Endothelial cell of umbilical vein (primary cell): ENCODE data around the gene GGA1. TPM values are rescaled to one million over a fixed set of nuclear protein-coding genes. Genes with fewer than 3 reads are reported as not detected.

Source experiments
- BruUV-seq: library from RNA; stranded (reverse); fragments of 400-500 nt; replicated peaks from 2 replicates; lab custom pipeline; 2021; lab: Mats Ljungman, UMichigan
- CTCF ChIA-PET: fragments of 300-600, 350-600 bp; sonication (Branson Sonifier 250); formaldehyde crosslinking; loops from one replicate; lab custom pipeline; 2021; ENCODE audit warnings: antibody characterized with exemption, inconsistent platforms; lab: Charles Lee
- POLR2A ChIA-PET: fragments of 300-600, 350-600 bp; sonication (Branson Sonifier 250); formaldehyde crosslinking; loops from one replicate; lab custom pipeline; 2021; ENCODE audit warnings: antibody characterized with exemption, inconsistent platforms; lab: Charles Lee
- DNase-seq: peaks from one replicate; pipeline ENCODE4 v3.0.0-alpha.2; 2011; ENCODE audit warnings: low read depth, low spot score
- FAIRE-seq: peaks from 2 replicates; lab custom pipeline; 2011; peaks lifted over from hg19 to GRCh38; lab: Jason Lieb, UNC
- H2AFZ ChIP-seq: 2 replicates; pipeline ENCODE4 v1.6.0; 2012; ENCODE audit warnings: low read depth, low read length, control low read depth, inconsistent platforms
- H3K27ac ChIP-seq: 2 replicates; pipeline ENCODE4 v1.5.1; 2011; ENCODE audit warnings: low read depth, mild to moderate bottlenecking, control low read depth, low read length, moderate library complexity; ENCODE audit not compliant: insufficient read depth
- H3K27me3 ChIP-seq, 2 experiments: 2 replicates each; pipeline versions ENCODE4 v1.6.0 to v1.6.1; 2011; ENCODE audit warnings: low read length in 2 of 2, mixed read lengths in 1 of 2; ENCODE audit not compliant: control insufficient read depth in 2 of 2, insufficient read depth in 2 of 2
- H3K36me3 ChIP-seq, 2 experiments: 2 replicates in 1 of 2; 3 replicates in 1 of 2; pipeline ENCODE4 v1.5.1; 2011; ENCODE audit warnings: low read length in 2 of 2, mild to moderate bottlenecking in 1 of 2, moderate library complexity in 1 of 2; ENCODE audit not compliant: control insufficient read depth in 2 of 2, insufficient read depth in 2 of 2; ENCODE audit errors: extremely low read depth in 1 of 2
- H3K4me1 ChIP-seq: 3 replicates; pipeline ENCODE4 v1.5.1; 2011; ENCODE audit warnings: mild to moderate bottlenecking, low read length; ENCODE audit not compliant: control insufficient read depth, insufficient read depth; ENCODE audit errors: extremely low read depth
- H3K4me2 ChIP-seq: 2 replicates; pipeline ENCODE4 v1.6.1; 2011; ENCODE audit warnings: low read length, control low read depth, mixed read lengths; ENCODE audit not compliant: insufficient read depth
- H3K4me3 ChIP-seq, 3 experiments: fragments of 200-600 bp in 1 of 3; sonication (generic), shearing (Covaris generic) in 1 of 3; replicated peaks in 1 of 3; 2 replicates each; pipeline ENCODE4 v1.5.1; 2011 to 2016; ENCODE audit warnings: control low read depth in 3 of 3, low read length in 3 of 3, mild to moderate bottlenecking in 2 of 3, inconsistent platforms in 1 of 3, low read depth in 1 of 3, moderate library complexity in 1 of 3; ENCODE audit not compliant: insufficient read depth in 1 of 3
- H3K79me2 ChIP-seq: 2 replicates; pipeline ENCODE4 v1.6.0; 2012; ENCODE audit warnings: low read length, inconsistent platforms; ENCODE audit not compliant: control insufficient read depth, insufficient read depth
- H3K9ac ChIP-seq: replicated peaks from 2 replicates; pipeline ENCODE3; 2011; ENCODE audit warnings: low read length, control low read depth; ENCODE audit not compliant: insufficient read depth; ENCODE audit errors: extremely low read depth
- H3K9me1 ChIP-seq: replicated peaks from 3 replicates; pipeline ENCODE4 v1.6.0; 2011; ENCODE audit warnings: mild to moderate bottlenecking, low read length; ENCODE audit not compliant: control insufficient read depth, insufficient read depth; ENCODE audit errors: extremely low read depth
- H3K9me3 ChIP-seq: replicated peaks from 2 replicates; pipeline ENCODE4 v1.5.1; 2012; ENCODE audit warnings: low read length, inconsistent platforms; ENCODE audit not compliant: control insufficient read depth, insufficient read depth
- H4K20me1 ChIP-seq: replicated peaks from 2 replicates; pipeline ENCODE3; 2011; ENCODE audit warnings: mild to moderate bottlenecking, low read length; ENCODE audit not compliant: control insufficient read depth, insufficient read depth; ENCODE audit errors: extremely low read depth
- EZH2 ChIP-seq: IDR thresholded peaks from 2 replicates; pipeline ENCODE4 v1.6.1; 2012; ENCODE audit warnings: borderline replicate concordance, low read depth, mild to moderate bottlenecking, moderate library complexity, low read length, inconsistent platforms; ENCODE audit not compliant: severe bottlenecking
- FOS ChIP-seq: IDR thresholded peaks from 2 replicates; pipeline ENCODE4 v1.6.1; 2011; ENCODE audit warnings: mild to moderate bottlenecking, low read length, moderate library complexity, borderline replicate concordance; ENCODE audit not compliant: insufficient read depth
- GATA2 ChIP-seq: IDR thresholded peaks from 2 replicates; pipeline ENCODE4 v1.7.0; 2011; ENCODE audit warnings: low read depth, mild to moderate bottlenecking, moderate library complexity, mixed read lengths, low read length; ENCODE audit not compliant: insufficient read length, insufficient read depth
- JUN ChIP-seq: IDR thresholded peaks from 2 replicates; pipeline ENCODE4 v1.6.1; 2011; ENCODE audit warnings: borderline replicate concordance, low read depth; ENCODE audit not compliant: insufficient read length, insufficient read depth
- MAX ChIP-seq: IDR thresholded peaks from 2 replicates; pipeline ENCODE4 v1.6.1; 2011; ENCODE audit not compliant: insufficient read depth, insufficient read length
- MYC ChIP-seq: IDR thresholded peaks from one replicate; pipeline ENCODE4 v1.6.1; 2011; ENCODE audit warnings: mild to moderate bottlenecking, low read depth, low read length
- POLR2A ChIP-seq: IDR thresholded peaks from 2 replicates; pipeline ENCODE4 v1.6.1; 2012; ENCODE audit warnings: low read depth, mild to moderate bottlenecking, control low read depth, low read length
- POLR2AphosphoS5 ChIP-seq: IDR thresholded peaks from 2 replicates; pipeline ENCODE4 v1.6.1; 2012; ENCODE audit warnings: low read depth, mild to moderate bottlenecking, control low read depth, low read length, moderate library complexity; ENCODE audit not compliant: insufficient read depth
- dilution Hi-C: fragments of 300-500 bp; cut with MboI; formaldehyde crosslinking; loops from one replicate; pipeline ENCODE4 v1.15.0; 2019; ENCODE audit warnings: low sequenced_read_pairs; ENCODE audit not compliant: extremely low pct_ligation_motif_present
- intact Hi-C: fragments of 100-400 bp; cut with micrococcal nuclease; formaldehyde crosslinking; loops from one replicate; pipeline ENCODE4 v1.10.0; 2022
- polyA plus RNA-seq, 4 experiments: library from polyadenylated mRNA; depleted of rRNA in 3 of 4; stranded (reverse) in 3 of 4; unstranded in 1 of 4; fragments of >200 nt; gene quantifications; 2 replicates each; pipeline versions ENCODE4 v1.2.1 to v1.2.3, GENCODE V29; 2011 to 2012; ENCODE audit warnings: missing spikeins in 1 of 4
- total RNA-seq: library from RNA; stranded (reverse); gene quantifications from 2 replicates; pipeline ENCODE4 v1.2.3, GENCODE V29; 2021
- TF ChIP-seq, protein P1 (sequence below), 2 donors: IDR thresholded peaks; 1 replicate in 1 of 2; 2 replicates in 1 of 2; pipeline ENCODE4 v1.5.1; 2011; ENCODE audit warnings: low read length in 2 of 2, mild to moderate bottlenecking in 2 of 2, moderate library complexity in 2 of 2, control low read depth in 1 of 2, inconsistent platforms in 1 of 2, low read depth in 1 of 2; ENCODE audit not compliant: insufficient read depth in 1 of 2; ENCODE audit errors: extremely low read depth in 1 of 2

The GGA1 gene
- total and polyA plus RNA-seq, 2 donors (not counting 3 experiments of a cell fraction or from before 2014, with no cell fraction given) = 54.1 to 67.5 TPM

- Histone ChIP-seq H3K79me2 (peaks cover 68% of the 10 kb centered on the region), H3K4me3 (no peak overlapping the region), H3K4me1 (peaks cover 47% of the 10 kb centered on the region), H3K4me2 (no peak overlapping the region), H2AFZ (no peak overlapping the region), H3K36me3 (peaks cover 23 to 32% of the 10 kb centered on the region in 2 experiments), H4K20me1 (peaks cover 3% of the 10 kb centered on the region), H3K9ac (no peak overlapping the region), H3K27ac (no peak overlapping the region), H3K27me3 (no peaks in the 10 kb centered on the region), H3K9me3 (no peaks in the 10 kb centered on the region), H3K9me1 (no peaks in the 10 kb centered on the region)
- TF ChIP-seq GATA2 (no peak), MAX (no peak), FOS (no peak), EZH2 (no peak), POLR2AphosphoS5 (no peak), JUN (no peak), MYC (no peak), POLR2A (no peak)
- TF ChIP-seq, protein P1, sequence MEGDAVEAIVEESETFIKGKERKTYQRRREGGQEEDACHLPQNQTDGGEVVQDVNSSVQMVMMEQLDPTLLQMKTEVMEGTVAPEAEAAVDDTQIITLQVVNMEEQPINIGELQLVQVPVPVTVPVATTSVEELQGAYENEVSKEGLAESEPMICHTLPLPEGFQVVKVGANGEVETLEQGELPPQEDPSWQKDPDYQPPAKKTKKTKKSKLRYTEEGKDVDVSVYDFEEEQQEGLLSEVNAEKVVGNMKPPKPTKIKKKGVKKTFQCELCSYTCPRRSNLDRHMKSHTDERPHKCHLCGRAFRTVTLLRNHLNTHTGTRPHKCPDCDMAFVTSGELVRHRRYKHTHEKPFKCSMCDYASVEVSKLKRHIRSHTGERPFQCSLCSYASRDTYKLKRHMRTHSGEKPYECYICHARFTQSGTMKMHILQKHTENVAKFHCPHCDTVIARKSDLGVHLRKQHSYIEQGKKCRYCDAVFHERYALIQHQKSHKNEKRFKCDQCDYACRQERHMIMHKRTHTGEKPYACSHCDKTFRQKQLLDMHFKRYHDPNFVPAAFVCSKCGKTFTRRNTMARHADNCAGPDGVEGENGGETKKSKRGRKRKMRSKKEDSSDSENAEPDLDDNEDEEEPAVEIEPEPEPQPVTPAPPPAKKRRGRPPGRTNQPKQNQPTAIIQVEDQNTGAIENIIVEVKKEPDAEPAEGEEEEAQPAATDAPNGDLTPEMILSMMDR (IDR thresholded peaks at IDR 0.05; ENCODE audit: extremely low read depth in 1 of 2, insufficient read depth in 1 of 2, low read depth in 1 of 2, low read length in 2 of 2) = no peak
- BruUV-seq = no TSS peak
- dilution Hi-C loops = no loop called here
- DNase-seq (no peak), FAIRE-seq (no peak)
- intact Hi-C loops = no loop called here
- CTCF ChIA-PET = interaction anchor here (2.0 to 21.8 kb wide), 5 partner anchors 20 to 94 kb away, joined by 7 to 977 read pairs (median 24); partner anchors contain the start of gene GGA1
- POLR2A ChIA-PET = interaction anchor here (0.6 to 3.0 kb wide), 3 partner anchors 8 to 26 kb away, joined by 3 to 17 read pairs (median 5); no protein-coding TSS in a partner anchor
Measured at GRCh38 chr22:37565830-37566229, 42.8 kb upstream of the GGA1 start.
